HG03095 (cell line): ENCODE data around the gene SERPINB11.
A peak's percentile ranks its signal among the peaks of the same experiment; 100 is the strongest.
"Not testable (repeated sequence)": the region's sequence is repeated elsewhere in the genome, so short reads cannot be mapped to it uniquely, and the experiment has no call there.

ENCODE experiments used
- ATAC-seq: cut with Tn5 transposase; IDR thresholded peaks from one replicate; pipeline ENCODE4 v1.9.1; 2021; ENCODE audit warnings: moderate library complexity; ENCODE audit not compliant: unreplicated experiment

SERPINB11 gene, protein sequence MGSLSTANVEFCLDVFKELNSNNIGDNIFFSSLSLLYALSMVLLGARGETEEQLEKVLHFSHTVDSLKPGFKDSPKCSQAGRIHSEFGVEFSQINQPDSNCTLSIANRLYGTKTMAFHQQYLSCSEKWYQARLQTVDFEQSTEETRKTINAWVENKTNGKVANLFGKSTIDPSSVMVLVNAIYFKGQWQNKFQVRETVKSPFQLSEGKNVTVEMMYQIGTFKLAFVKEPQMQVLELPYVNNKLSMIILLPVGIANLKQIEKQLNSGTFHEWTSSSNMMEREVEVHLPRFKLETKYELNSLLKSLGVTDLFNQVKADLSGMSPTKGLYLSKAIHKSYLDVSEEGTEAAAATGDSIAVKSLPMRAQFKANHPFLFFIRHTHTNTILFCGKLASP

DNA sequence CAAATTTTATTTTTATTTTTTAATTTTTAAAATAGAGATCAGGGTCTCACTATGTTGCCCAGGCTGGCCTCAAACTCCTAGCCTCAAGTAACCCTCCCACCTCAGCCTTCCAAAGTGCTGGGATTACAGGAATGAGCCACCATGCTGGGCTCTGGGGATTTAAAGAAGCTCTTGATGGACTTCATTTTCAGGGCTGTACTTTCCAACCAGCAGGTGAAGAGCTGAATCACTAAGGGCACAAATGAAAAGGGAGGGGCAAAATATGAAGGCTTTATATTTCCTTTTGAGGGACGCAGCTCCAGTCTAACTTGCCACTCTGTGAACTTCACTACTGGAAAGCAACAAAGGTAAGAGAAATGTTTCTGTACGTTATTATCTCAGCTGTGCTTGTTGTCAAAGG, at the start of gene SERPINB11:
Gene SERPINB11, plus strand, starts transcription at position 301 of the 400 bp plus-strand sequence. CDS start 7,234 bp downstream, outside the sequence.
- ATAC-seq: no peak

GRCh38 chr18:63658920-63659319, 43.8 kb upstream of the SERPINB11 start:
- not testable (repeated sequence) for ATAC-seq

- not testable (repeated sequence) for ATAC-seq
Observed at GRCh38 chr18:63661750-63662149, 41.0 kb upstream of the SERPINB11 start, which contains the start of gene SERPINB3. Gene SERPINB3 (minus strand): TSS chr18:63661893. CDS start chr18:63661216, 677 bp downstream.

DNA sequence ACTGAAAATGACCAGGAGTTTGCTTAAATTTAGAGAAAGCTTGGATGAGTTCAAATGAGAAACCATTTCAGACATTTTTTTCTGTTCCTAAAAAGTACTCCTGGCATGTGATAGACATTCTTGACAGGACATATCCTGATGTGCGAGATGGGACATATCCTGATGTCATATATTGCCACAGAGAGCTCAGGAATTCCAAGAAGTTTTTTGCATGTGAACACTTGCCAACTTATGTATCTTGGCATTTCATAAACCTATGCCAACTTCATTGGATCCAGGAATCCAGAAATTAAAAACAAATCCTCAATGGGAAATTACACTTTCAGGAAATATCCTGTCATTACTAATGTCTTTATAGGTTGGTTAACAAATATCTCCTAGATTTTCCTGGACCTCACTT, 38.2 kb upstream of the SERPINB11 start:
- no peak for ATAC-seq

DNA sequence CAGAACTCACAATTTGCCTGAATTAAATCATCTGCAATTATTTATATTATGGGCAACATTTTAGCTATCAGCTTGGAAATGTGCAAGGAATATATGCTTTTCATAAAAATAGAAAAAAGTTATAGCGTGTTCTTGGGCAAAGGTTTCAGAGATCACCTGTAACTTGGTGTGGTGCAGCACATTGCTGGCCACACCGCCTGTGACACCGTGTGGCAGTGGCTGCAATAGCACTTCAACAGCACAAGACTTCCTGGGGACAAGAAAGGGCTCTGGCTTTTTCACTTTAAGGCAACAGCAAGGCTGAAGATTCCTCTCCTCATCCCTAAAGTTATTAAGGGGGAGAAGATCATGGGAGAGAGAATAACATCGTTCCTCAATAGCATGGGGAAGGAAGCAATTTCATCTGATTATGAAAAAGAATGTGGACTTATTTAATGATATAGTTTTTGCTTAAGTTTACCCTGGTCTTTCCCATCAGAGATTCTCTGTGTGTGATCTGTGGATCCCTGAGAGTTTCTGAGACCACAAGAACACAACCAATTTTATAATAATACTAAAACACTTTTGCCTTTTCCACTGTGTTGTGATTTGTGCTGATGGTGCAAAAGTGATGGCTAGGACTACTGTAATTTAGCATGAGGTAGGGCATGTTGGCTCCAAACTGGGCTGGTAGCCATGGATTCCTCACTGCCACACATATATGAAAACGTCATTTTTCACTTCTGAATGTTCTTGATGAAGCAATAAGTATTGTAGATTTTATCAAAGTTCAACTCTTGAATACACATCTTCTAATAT, 26.0 kb upstream of the SERPINB11 start:
- ATAC-seq: peak; percentile 69

GRCh38 chr18:63677500-63678225, 25.1 kb upstream of the SERPINB11 start:
- no peak for ATAC-seq

DNA sequence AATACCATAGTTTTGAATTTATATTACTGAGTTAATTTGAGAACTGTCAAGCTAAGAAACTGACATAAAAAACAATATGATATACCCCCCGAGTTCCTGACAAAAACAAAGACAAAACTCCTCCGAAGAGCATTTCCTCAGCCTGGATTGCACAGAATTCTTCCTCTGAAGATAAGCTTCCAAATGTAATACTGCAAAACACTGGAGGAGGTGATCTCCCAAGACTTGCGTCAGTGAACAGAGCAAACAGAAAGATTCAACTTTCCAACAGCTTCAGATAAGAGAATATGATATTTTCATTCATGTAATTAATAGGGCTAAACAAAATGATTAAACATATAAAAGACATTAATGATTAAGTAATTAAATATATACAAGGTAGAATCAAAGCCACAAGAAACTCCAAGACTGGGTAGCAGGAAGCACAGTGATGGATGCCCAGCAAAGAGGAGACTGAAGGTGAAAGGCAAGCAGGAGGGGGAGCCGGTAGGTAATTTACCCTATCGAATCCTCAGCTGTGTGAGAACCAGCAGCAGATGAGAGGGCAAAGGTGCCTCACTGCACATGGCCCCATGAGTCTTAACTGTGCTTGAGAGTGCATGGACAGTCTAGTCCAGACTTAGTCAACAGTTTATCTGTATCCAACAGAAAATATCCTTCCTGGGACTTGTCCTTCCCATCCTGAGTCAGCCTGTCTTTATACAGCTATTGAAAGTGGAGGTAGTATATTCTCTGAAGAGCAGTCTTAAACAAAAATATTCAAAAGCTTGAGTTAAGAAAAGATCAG, 22.7 kb upstream of the SERPINB11 start:
- no peak for ATAC-seq

DNA sequence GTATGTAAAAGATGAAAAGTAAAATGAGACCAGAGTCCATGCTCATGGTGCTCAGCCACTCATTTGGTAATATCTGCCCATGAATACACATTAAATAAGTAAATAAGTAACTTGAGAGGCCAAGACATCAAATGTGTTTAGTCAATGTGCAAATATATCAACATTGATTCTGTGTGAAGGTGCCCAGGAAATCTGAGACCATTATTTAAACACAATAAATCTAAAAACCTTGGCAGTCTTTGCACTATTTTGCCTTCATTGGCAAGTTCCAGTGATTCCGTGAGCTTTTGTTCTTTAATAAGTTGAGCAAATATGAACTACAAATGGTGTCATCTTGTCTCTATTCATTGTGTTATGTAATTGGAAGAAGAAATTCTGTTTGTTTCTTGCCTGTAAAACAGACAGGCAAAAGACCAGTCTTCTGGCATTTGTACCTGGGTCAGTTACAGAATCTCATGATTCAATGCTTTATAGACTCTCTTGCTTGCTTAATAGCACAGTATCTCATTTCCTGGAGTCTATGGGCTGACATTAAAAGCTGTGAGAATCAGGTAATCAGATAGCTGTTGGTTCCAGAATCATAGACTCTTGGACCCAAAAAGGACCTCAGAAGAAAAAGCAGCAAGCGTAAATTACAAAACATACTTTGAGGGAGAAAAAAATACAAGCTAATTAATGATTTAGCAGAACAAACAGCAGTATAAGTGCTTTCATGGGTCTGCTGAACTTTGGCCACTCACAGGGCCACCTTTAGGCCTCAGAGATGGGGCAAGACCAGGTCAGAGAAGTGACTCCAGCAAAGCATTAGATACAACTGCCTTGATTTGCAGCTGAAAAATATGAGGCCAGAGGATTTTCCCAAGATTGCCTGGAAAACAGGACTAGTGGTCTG, 21.1 kb upstream of the SERPINB11 start:
- ATAC-seq: no peak

- ATAC-seq: no peak
Observed at GRCh38 chr18:63683152-63683551, 19.6 kb upstream of the SERPINB11 start.

DNA sequence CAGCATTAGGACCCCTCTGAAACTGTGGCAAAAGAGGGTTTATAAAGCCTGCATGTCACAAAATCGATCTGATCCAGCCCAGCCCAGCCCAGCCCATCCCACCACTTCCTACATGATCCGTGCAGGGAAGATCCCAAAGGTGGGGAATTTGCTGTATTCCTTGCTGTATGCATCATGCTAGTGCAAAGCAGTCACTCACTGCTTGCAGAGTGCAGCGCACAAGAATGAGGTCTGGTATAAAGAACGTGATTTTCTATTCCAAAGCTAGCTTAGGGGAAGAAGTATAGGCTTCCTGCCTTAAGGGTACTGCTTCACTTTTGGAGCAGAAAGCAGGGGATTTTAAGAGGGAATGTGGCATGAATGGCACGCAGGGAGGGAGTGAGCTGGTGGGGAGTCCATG, 18.9 kb upstream of the SERPINB11 start:
- ATAC-seq: no peak

DNA sequence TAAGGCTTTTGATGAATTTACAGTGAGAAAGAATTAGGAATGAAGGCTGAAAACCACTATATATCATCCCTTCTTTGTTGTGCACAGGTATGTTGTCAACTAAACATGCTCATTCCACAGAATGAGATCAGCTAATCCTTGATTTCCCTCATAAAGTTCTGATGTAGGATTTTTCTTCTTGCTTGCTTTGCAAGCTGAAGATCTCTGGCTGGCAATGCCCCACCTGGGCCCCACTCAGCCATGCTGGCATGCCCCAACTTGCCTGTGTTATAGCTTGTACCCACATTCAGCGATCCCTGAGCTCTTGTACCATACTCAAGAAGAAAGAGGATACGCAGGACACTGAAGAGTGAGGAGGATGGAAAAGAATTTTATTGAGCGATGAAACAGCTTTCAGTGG, 18.0 kb upstream of the SERPINB11 start:
- no peak for ATAC-seq

DNA sequence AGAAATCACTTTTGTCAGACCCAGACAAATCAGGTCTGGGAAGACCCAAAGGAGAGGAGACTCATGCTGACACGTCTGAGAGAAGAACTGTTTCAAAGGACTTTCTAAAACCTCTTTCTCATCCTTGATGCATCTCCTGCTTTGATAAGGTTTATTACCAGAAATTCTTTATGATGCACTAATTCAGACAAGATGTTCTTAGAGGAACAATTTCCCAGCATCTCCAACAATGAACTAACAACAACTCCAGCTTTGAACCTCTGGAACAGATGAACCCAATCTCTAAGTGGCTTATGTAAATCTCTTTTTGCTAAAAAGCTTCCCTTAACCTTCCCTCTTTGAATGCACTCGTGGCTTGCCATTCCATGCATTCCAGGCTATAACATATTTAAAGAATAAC, 15.9 kb upstream of the SERPINB11 start:
- no peak for ATAC-seq

DNA sequence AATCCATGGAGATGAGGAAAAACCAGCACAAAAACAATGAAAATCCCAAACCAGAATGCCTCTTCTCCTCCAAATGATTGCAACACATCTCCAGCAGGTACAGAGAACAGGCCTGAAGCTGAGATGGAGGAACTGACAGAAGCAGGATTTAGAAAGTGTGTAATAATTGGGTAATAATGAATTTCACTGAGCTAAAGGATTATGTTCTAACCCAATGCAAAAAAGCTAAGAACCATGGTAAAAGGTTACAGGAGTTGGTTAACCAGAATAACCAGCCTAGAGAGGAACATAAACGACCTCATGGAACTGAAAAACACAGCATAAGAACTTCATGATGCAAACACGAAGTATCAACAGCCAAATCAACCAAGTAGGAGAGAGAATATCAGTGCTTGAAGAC, 13.7 kb upstream of the SERPINB11 start:
- ATAC-seq: no peak

GRCh38 chr18:63697097-63697660, 5.6 kb upstream of the SERPINB11 start:
- no peak for ATAC-seq

DNA sequence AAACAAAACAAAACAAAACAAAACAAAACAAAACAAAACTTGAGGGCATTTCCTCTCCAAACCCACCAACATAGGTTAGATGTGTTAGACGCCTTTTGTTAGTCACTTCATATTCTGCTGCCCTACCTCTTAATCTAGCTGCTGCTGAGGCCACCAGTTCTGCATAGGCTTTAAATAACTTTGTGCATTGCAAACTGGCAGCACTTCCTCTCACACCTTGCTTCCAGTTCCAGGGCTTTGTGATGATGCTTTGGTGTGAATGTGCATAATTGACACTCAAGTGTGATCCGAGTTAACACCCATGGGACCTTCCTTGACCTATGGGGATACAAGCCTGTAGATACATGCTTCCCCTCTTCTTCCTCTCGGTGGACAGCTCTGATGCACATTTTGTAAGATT, 2.3 kb upstream of the SERPINB11 start:
- ATAC-seq: no peak

- no peak for ATAC-seq
Observed at GRCh38 chr18:63701952-63702351, 808 bp upstream of the SERPINB11 start.

DNA sequence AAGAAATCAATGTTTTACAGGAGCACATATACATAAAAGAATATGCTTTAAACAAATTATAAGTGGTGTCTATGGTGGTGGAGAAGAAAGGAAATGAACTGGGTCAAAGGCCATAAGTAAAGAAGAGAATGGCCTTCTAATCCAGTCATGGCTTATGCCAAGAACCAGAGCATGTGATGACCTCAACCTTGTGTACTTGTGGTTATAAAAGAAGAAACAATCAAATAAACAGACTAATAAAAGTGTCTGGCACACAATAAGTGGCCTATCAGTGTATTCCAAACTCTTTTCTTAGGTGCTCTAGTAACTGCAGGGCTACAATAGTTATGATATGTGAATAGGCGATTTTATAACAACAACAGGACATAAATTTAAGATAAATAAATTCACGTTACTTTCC, 2.6 kb downstream of the SERPINB11 start:
- ATAC-seq: no peak

GRCh38 chr18:63707816-63708215, 5.1 kb downstream of the SERPINB11 start:
- no peak for ATAC-seq

DNA sequence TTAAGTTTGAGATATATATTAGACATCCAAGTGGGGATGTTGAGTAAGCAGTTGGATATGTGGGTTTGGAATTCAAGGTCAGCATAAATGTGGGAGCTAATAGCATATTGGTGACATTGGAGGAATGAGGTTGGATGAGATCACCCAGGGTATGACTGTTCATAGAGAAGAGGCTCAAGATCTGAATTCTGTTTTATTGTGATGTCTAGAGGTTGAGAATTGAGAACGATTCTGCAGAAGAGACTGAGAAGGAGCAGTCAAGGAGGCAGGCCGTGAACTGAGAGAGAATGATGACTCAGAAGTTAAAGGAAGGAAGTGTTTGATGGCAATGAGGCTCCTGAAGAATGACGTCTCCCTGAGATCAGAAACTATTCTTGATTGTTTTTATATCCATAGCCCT, 5.9 kb downstream of the SERPINB11 start:
- ATAC-seq: no peak
